GM19463 (cell line): ENCODE measurements around the gene CSNK1D.

Experiments
- ATAC-seq: cut with Tn5 transposase; IDR thresholded peaks from one replicate; pipeline ENCODE4 v1.9.1; 2021; ENCODE audit warnings: mild to moderate bottlenecking, moderate library complexity; ENCODE audit not compliant: unreplicated experiment

The CSNK1D gene

GRCh38 chr17:82296511-82297279 lies 23.2 kb upstream of the CSNK1D start:
- no peak for ATAC-seq

- no peak for ATAC-seq
These were observed 21.9 kb upstream of the CSNK1D start for GRCh38 chr17:82295472-82295814.

- no peak for ATAC-seq
These were observed 20.7 kb upstream of the CSNK1D start for GRCh38 chr17:82294064-82294773.

- ATAC-seq: peak; percentile 95
These were observed 19.0 kb upstream of the CSNK1D start for GRCh38 chr17:82292251-82293154.

- no peak for ATAC-seq
These were observed 18.2 kb upstream of the CSNK1D start for GRCh38 chr17:82291582-82292250.

GRCh38 chr17:82287868-82288801 lies 14.6 kb upstream of the CSNK1D start:
- no peak for ATAC-seq

GRCh38 chr17:82287013-82287867 lies 13.7 kb upstream of the CSNK1D start:
- ATAC-seq: no peak

- no peak for ATAC-seq
These were observed 11.6 kb upstream of the CSNK1D start for GRCh38 chr17:82285141-82285540.

- no peak for ATAC-seq
These were observed 9.8 kb upstream of the CSNK1D start for GRCh38 chr17:82283208-82283749.

GRCh38 chr17:82282239-82283207 lies 9.0 kb upstream of the CSNK1D start:
- ATAC-seq: no peak

GRCh38 chr17:82281502-82282238 lies 8.2 kb upstream of the CSNK1D start:
- no peak for ATAC-seq

- ATAC-seq: no peak
These were observed 7.6 kb upstream of the CSNK1D start for GRCh38 chr17:82281076-82281475.

- ATAC-seq: no peak
These were observed 7.0 kb upstream of the CSNK1D start for GRCh38 chr17:82280537-82280936.

- no peak for ATAC-seq
These were observed 5.4 kb upstream of the CSNK1D start for GRCh38 chr17:82278786-82279391.

GRCh38 chr17:82278308-82278707 lies 4.8 kb upstream of the CSNK1D start:
- no peak for ATAC-seq

GRCh38 chr17:82277851-82278250 lies 4.4 kb upstream of the CSNK1D start:
- ATAC-seq: no peak
